Measurements from ENCODE around the gene NOC3L.
A peak's percentile ranks its signal among the peaks of the same experiment; 100 is the strongest.
"Not testable (repeated sequence)": the region's sequence is repeated elsewhere in the genome, so short reads cannot be mapped to it uniquely, and the experiment has no call there.

The NOC3L gene

GRCh38 chr10:94358480-94358879, 4.3 kb downstream of the NOC3L start:
- DNase-seq = no peak

GRCh38 chr10:94357193-94357592, 5.5 kb downstream of the NOC3L start:
- no peak for DNase-seq

GRCh38 chr10:94355841-94356240, 6.9 kb downstream of the NOC3L start:
- no peak for DNase-seq

GRCh38 chr10:94353336-94353735, 9.4 kb downstream of the NOC3L start:
- DNase-seq = no peak

DNA sequence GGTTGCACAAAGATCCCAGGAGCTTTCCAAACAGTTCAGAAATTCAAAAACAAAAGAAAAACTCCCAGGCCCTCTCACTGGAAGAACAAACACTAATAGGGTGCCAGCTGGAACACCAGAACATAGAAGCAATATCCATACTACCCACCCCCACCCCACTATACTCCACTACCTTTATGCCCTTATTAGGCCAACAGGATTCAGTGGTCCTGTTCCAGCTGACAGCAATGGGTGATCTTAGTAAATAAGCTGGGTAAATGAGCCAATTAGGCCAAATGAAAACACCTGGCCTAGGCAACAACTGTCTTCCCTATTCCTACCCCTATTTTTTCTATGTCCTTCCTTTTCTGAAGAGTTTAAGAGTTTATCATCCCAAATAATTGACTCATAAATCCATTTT, 11.7 kb downstream of the NOC3L start:
- no peak for DNase-seq

DNA sequence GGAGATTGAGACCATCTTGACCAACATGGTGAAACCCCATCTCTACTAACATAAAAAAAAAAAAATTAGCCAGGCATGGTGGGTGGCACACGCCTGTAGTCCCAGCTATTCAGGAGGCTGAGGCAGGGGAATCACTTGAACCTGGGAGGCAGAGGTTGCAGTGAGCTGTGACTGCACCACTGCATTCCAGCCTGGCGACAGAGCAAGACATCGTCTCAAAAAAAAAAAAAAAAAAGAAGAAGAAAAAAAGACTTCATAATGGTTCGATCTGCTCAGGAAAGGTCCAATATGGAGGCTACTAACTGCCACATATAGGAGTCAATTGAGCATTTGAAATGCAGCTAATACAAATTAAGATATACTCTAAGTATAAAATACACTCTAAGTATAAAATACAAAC, 12.2 kb downstream of the NOC3L start:
- not testable (repeated sequence) for DNase-seq

- DNase-seq = no peak
Measured at GRCh38 chr10:94349327-94349726, 13.4 kb downstream of the NOC3L start.

DNA sequence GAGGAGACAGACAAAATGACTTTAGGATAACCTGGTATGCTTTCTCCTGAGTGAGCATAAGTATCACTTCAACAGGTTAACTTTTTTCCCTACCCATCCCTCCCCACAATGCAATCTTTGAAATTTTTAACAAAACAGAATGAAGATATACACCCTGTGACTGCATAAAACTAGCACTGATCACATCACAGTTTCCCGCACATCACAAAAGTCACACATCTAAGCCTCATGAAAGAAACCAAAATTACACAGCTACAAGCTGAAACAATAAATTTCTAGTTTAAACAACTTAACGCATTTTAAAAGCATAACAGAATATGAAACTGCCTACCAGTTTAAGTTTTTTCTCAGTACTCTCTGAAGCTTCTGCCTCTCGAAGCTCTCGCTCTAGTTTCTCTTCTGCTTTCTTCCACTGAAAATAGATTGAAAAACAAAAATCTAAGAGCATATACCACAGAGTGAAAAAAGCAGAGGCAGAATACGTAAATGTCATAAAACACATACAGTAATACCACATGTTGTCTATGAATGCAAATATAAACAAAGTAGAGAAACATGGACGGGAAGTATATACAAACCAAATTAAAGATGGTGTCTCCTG, 18.1 kb downstream of the NOC3L start:
- DNase-seq = no peak

DNA sequence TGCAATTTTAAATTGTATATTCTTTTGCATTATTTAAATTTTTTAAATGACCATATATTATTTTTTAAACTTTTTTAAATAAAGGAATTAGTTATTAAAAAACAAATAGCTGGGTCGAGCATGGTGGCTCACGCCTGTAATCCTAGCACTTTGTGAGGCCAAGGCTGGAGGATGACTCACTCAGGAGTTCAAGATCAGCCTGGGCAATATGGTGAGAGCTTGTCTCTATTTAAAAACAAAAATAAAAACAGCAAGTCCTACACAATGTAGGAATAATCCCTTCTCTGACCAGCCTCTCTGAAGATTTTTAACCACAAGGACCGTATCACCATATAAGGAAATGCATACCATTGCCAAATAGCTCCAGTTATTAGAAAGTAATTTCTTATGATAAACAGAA, 19.6 kb downstream of the NOC3L start:
- no peak for DNase-seq

DNA sequence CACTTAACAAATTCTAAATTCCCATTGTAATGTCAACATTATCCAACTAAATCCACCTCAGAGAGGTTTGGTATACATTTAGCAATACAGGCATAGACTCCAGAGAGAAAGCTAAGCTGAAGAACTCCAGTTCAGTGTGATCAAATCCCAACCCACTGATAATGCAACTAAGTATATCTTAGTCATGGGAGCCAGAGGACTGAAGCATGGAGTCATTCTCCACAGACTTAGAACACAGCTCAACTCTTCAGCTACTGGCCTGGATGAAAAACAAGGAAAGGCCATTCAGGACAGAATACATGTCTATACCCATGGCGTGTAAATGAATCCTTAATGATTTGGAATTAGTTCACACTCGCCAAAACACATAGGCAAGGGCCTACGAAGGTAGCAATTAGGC, 27.9 kb downstream of the NOC3L start:
- no peak for DNase-seq

DNA sequence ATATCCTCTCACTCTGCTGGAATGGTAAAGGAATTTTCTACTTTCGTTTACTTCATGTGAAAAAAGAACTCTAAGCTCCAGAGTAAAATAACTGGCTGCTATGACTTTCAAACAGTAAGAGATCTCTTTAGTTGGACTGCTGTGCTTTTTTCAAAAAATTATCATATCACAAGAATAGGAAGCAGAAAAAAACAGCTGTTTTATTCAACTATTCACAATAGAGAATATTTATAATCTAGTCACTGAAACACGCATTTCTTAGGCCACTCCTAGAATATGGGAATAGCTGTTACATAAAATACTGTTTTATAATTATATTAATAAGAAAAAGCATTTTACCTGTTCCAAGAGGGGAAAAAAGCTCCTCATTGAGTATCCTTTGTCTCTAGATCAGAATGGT, 29.7 kb downstream of the NOC3L start:
- DNase-seq = no peak

- no peak for DNase-seq
Measured at GRCh38 chr10:94328613-94329012, 34.1 kb downstream of the NOC3L start.

DNA sequence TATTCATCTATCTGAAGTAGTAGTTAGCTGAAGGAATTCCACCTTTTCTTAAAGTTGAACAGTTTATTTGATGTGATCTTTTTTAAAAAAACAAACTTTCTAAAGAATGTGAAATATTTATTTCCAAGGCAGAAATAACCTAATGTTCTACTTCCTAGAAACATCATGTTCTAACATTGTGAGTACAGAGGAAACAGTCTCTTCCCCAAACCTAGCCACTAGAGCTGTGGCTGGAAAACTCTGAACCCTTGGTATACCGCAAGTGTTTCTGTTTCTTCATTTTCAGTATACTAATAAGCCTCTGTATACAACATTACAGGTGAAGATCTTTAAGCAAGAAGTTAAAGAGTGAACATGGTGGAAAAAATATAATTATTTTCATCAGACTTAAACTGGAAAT, 35.1 kb downstream of the NOC3L start:
- no peak for DNase-seq

DNA sequence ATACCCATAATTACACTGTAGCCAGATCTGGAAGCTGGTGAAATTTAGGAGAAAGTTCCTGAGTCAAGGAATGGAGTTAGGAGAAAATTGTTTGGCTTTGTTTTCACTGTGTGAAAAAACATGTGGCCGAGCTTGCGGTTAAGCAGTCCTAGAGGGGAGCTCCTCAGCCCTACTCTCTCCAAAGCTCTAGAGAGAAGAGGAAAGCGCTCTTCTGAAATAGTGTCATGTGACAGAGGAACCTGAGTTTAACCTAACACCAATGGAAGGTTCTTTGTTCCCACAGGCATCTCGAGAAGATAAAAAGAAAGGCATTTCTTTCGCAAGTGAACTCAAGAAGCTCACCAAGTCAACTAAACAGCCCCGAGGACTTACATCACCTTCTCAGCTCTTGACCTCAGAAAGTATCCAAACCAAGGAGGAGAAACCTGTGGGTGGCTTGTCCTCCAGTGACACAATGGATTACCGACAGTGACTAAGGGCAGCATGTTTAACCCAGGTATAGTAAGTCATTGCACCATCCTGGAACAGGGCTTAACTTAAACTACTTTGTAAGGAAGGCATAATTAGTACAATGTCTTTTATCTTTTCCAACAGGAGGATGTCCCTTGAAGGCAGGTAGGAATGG, 38.0 kb downstream of the NOC3L start:
- no peak for DNase-seq

DNA sequence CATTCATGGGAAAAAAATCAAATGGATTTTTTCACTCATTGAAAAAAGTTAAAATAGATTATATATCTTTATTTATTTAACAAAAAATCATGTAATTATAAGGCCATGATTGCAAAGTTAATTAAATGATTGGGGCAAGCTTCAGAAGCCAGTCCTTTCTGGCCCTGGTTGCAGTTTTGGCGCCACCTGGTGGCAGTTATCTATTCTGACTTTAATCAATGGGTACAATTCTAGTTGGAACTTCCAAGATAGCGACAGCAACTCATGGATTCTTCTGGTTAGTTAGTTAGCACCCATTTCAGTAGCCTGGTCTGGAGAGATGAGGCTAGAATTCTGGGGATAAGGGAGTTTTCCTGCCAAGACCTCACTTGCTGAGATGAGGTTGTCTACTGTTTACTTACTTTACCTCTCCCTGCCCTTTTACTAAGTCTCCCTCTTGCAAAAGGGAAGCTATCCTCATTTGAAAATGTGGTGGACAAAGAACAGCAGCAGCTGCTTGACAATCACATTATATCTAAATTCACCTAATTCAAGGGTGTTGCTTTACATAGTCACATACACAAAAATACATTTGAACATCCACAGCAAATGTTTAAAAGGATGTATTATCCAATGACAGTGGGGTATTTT, 42.3 kb downstream of the NOC3L start:
- DNase-seq = peak; percentile 60

GRCh38 chr10:94316560-94316959, 46.2 kb downstream of the NOC3L start:
- DNase-seq = no peak

DNA sequence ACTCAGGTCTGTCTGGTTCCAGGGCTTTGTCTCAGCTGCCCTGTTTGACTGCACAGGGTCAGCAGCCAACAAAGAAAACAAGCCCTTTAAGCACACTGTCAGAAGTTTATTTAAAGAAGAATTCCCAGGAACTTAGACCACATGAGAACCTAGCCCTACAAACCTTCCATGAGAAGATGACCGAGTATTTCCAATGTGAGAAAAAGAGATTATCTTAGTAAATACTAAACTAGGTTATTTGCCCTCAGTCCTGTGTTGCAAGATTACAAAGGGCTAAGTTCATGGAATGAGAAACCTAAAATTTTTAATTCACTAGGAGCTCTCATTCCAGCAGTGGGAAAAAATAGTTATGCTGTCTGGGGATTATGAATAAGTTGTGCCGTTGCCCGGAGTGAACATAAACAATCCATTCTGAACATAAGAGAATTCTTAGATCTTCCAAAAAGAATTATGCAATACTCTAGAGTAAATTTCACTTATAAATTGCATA, 46.7 kb downstream of the NOC3L start:
- no peak for DNase-seq

DNA sequence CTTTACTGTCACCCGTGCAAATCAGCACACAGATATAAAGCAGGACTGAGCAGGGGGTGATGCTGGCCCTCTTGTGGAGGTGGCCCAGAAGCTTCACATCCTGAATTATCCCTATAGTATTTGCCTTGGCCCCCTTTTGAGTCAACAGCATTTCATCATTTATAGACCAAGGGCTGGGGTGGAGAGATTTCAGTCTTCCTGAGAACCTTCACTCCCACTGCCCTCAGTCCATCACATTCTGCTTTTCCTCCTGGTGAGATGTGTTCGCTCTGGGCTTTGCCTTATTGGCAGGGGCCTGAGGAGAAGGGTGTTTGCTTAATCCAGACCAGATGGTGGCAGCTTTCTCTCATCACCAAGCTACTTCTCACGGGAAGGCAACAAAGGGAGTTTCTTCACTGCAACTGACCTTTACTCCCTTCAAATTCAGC, 47.7 kb downstream of the NOC3L start:
- DNase-seq = no peak

GRCh38 chr10:94310369-94310768, 52.4 kb downstream of the NOC3L start:
- DNase-seq = no peak

DNA sequence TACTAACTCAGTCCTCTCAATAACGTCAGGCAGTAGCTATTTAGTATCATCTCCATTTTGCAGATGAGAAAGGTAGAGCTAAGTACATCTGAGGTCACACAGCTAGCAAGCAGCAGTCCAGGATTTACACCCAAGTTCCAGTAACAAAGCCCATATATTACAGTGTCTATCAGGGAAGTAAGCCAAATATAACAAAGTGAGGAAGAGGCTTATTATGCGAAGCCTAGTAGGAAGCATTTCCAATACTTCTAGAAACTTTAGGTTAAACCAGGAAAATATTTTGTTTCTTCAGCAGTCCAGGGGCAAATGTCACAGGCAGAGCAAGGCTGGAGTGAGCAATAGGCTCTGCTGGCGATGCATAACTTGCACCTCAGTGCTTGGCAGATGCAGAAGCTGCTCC, 53.9 kb downstream of the NOC3L start:
- DNase-seq = no peak

DNA sequence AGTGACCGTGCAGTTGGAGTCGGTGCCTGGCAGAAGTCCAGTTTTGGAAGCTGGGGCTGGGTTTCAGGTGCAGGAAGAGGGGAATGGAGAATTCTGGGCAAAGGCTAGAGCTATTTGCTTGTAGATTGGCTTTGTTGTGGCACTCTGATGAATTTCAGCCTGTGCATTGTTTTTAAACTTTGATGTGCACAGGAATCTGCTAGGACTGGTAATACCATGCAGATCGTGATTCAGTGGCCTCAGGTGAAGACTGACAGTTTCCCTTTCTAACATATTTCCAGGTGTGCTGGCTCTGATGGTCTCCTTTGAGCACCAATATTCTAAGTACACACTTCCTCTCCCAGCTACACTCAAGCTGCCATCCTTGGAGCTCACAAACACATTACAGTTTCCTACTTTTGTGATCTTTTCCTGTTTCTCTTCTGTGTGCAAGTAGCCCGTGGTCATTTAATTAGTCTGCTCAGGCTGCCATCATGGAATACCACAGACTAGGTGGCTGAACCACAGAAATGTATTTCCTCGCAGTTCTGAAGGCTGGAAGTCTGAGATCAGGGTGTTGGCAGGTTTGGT, 55.6 kb downstream of the NOC3L start:
- DNase-seq = no peak

GRCh38 chr10:94303929-94304328, 58.8 kb downstream of the NOC3L start:
- no peak for DNase-seq

GRCh38 chr10:94300042-94300441, 62.7 kb downstream of the NOC3L start:
- no peak for DNase-seq

DNA sequence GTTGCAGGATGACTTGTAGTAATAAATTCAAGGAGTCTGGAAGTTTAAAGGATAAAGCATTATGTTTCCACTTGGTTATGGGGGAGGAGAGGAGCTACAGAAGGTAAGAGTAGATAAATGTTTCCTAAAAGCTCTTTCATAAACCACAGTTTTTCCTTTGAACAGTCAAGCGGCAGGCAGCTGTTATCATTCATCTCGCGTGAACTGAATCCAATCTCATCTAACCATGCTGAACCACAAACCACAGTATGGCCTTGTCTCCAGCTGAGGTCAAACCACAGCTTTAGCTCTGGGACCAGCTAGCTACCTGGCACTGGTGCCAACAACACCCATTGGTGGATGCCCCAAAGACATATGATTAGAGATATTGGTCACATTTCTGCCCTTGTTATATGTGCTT, 63.3 kb downstream of the NOC3L start:
- no peak for DNase-seq

Data from T-helper 9 cell (primary cell).